Stimulated activated CD4-positive, alpha-beta T cell treated with anti-CD3 and anti-CD28 coated beads, Interleukin-12 subunit alpha, Interleukin-12 subunit beta, amount 100 ng/mL, for 4 hours (primary cell): ENCODE measurements around the gene PUDP.
"Not testable (repeated sequence)": the region's sequence is repeated elsewhere in the genome, so short reads cannot be mapped to it uniquely, and the experiment has no call there.

ENCODE experiments used
- DNase-seq: peaks from one replicate; pipeline ENCODE4 v3.0.0-alpha.2; 2020

PUDP gene

GRCh38 chrX:7071390-7071789 lies 76.6 kb downstream of the PUDP start:
- DNase-seq, result no peak

GRCh38 chrX:7069556-7069955 lies 78.4 kb downstream of the PUDP start:
- no peak for DNase-seq

- DNase-seq, result no peak
These were observed 79.0 kb downstream of the PUDP start for GRCh38 chrX:7068939-7069367.

GRCh38 chrX:7067256-7067655 lies 80.7 kb downstream of the PUDP start:
- DNase-seq, result no peak

GRCh38 chrX:7065473-7065872 lies 82.5 kb downstream of the PUDP start:
- DNase-seq, result no peak

- DNase-seq, result no peak
These were observed 85.0 kb downstream of the PUDP start for GRCh38 chrX:7062903-7063302.

GRCh38 chrX:7062276-7062675 lies 85.7 kb downstream of the PUDP start:
- DNase-seq, result no peak

- no peak for DNase-seq
These were observed 86.5 kb downstream of the PUDP start for GRCh38 chrX:7061429-7061828.

- no peak for DNase-seq
These were observed 87.5 kb downstream of the PUDP start for GRCh38 chrX:7060444-7060843.

GRCh38 chrX:7059859-7060258 lies 88.1 kb downstream of the PUDP start:
- DNase-seq, result no peak

GRCh38 chrX:7059214-7059838 lies 88.6 kb downstream of the PUDP start:
- DNase-seq, result no peak

- no peak for DNase-seq
These were observed 92.4 kb downstream of the PUDP start for GRCh38 chrX:7055386-7056137.

GRCh38 chrX:7054219-7055216 lies 93.4 kb downstream of the PUDP start:
- DNase-seq, result no peak

GRCh38 chrX:7052541-7052940 lies 95.4 kb downstream of the PUDP start:
- no peak for DNase-seq

- no peak for DNase-seq
These were observed 97.7 kb downstream of the PUDP start for GRCh38 chrX:7050271-7050670.

GRCh38 chrX:7047951-7048350 lies 100.0 kb downstream of the PUDP start:
- DNase-seq, result no peak

GRCh38 chrX:7045238-7045955 lies 102.6 kb downstream of the PUDP start:
- no peak for DNase-seq

GRCh38 chrX:7043796-7044433 lies 104.0 kb downstream of the PUDP start:
- not testable (repeated sequence) for DNase-seq

- DNase-seq, result no peak
These were observed 119.7 kb downstream of the PUDP start for GRCh38 chrX:7028246-7028645.

GRCh38 chrX:7027071-7027470 lies 120.9 kb downstream of the PUDP start:
- no peak for DNase-seq

GRCh38 chrX:7026365-7026764 lies 121.6 kb downstream of the PUDP start:
- DNase-seq, result not testable (repeated sequence)

GRCh38 chrX:7025471-7025870 lies 122.5 kb downstream of the PUDP start:
- no peak for DNase-seq
